OCI-LY3 (cell line): Measurements from ENCODE around the gene SORCS3.

Experiments
- H2AFZ ChIP-seq: fragments of 200-600, 300-600 bp; shearing (Covaris generic); 2 replicates; pipeline ENCODE4 v1.6.0; 2014; ENCODE audit warnings: antibody characterized with exemption, low read depth, low read length
- H3K27ac ChIP-seq: fragments of 200-600, 300-600 bp; sonication (generic); 2 replicates; pipeline ENCODE4 v1.5.1; 2014; ENCODE audit warnings: mild to moderate bottlenecking, low read length, moderate library complexity, mixed read lengths
- H3K27me3 ChIP-seq: fragments of 200-600, 300-600 bp; sonication (generic); 2 replicates; pipeline ENCODE4 v1.6.1; 2014; ENCODE audit warnings: low read depth, low read length, mixed read lengths
- H3K36me3 ChIP-seq: fragments of 200-600, 300-600 bp; sonication (generic); replicated peaks from 2 replicates; pipeline ENCODE3; 2014; ENCODE audit warnings: low read depth, low read length, mixed read lengths
- H3K4me1 ChIP-seq: fragments of 300-600, 200-600 bp; sonication (generic); 2 replicates; pipeline ENCODE4 v1.6.1; 2014; ENCODE audit warnings: low read length, mixed read lengths
- H3K4me2 ChIP-seq: fragments of 200-600, 300-600 bp; sonication (generic); 2 replicates; pipeline ENCODE4 v1.6.1; 2014; ENCODE audit warnings: low read length, mixed read lengths
- H3K4me3 ChIP-seq: fragments of 300-600, 200-600 bp; sonication (generic); 2 replicates; pipeline ENCODE4 v1.5.1; 2014; ENCODE audit warnings: antibody characterized with exemption, mild to moderate bottlenecking, low read length, moderate library complexity
- H3K79me2 ChIP-seq: fragments of 300-600, 200-600 bp; shearing (Covaris generic); 2 replicates; pipeline ENCODE4 v1.6.1; 2014; ENCODE audit warnings: mild to moderate bottlenecking, low read length, mixed read lengths
- H3K9ac ChIP-seq: fragments of 300-600, 200-600 bp; shearing (Covaris generic); 2 replicates; pipeline ENCODE4 v1.6.0; 2014; ENCODE audit warnings: mild to moderate bottlenecking, low read length, moderate library complexity
- H3K9me3 ChIP-seq: fragments of 200-600, 300-600 bp; shearing (Covaris generic); 2 replicates; pipeline ENCODE4 v1.6.1; 2014; ENCODE audit warnings: low read length, mixed read lengths; ENCODE audit not compliant: insufficient read depth
- H4K20me1 ChIP-seq: fragments of 200-600, 300-600 bp; sonication (generic); 2 replicates; pipeline ENCODE4 v1.6.1; 2016; ENCODE audit warnings: low read length, mixed read lengths; ENCODE audit not compliant: insufficient read depth
- EZH2phosphoT487 ChIP-seq: fragments of 200-600 bp; shearing (Covaris generic); IDR thresholded peaks from 2 replicates; pipeline ENCODE4 v1.6.1; 2018; ENCODE audit warnings: antibody characterized with exemption, mixed run types, low read depth
- TF ChIP-seq, protein P1 (sequence below): fragments of 200-600, 300-600 bp; sonication (generic); IDR thresholded peaks from 2 replicates; pipeline ENCODE4 v1.5.1; 2014; ENCODE audit warnings: antibody characterized with exemption, low read length, low read depth

The SORCS3 gene

DNA sequence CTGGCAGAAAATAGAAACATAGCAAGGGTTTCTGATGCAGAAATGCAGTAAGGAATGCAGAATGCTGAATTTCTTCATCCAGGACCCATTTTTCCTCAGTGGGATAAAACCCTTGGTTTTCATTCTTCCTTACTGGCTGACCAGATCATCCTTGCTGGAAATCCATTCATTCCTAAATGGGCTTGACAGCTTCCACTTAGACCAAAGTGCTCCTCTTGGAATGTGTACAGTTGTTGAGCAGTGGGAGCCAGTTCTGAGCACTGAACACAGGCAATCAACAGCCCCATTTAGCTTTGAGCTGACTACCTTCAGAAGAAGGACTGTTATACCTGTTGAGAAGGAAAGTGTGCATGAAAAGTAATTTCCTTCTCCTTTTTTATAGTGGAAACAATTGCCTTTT lies 232.1 kb downstream of the SORCS3 start:
- Histone ChIP-seq H3K27ac (no peak overlapping the region), H3K27me3 (no peaks in the 10 kb centered on the region), H4K20me1 (no peaks in the 10 kb centered on the region), H3K4me2 (no peak overlapping the region), H3K9ac (no peak overlapping the region), H3K4me1 (no peaks in the 10 kb centered on the region), H3K4me3 (no peak overlapping the region), H3K36me3 (no peaks in the 10 kb centered on the region), H3K79me2 (no peaks in the 10 kb centered on the region), H2AFZ (no peak overlapping the region), H3K9me3 (no peaks in the 10 kb centered on the region)
- TF ChIP-seq, protein P1, sequence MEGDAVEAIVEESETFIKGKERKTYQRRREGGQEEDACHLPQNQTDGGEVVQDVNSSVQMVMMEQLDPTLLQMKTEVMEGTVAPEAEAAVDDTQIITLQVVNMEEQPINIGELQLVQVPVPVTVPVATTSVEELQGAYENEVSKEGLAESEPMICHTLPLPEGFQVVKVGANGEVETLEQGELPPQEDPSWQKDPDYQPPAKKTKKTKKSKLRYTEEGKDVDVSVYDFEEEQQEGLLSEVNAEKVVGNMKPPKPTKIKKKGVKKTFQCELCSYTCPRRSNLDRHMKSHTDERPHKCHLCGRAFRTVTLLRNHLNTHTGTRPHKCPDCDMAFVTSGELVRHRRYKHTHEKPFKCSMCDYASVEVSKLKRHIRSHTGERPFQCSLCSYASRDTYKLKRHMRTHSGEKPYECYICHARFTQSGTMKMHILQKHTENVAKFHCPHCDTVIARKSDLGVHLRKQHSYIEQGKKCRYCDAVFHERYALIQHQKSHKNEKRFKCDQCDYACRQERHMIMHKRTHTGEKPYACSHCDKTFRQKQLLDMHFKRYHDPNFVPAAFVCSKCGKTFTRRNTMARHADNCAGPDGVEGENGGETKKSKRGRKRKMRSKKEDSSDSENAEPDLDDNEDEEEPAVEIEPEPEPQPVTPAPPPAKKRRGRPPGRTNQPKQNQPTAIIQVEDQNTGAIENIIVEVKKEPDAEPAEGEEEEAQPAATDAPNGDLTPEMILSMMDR: no peak
- no peak for TF ChIP-seq EZH2phosphoT487

DNA sequence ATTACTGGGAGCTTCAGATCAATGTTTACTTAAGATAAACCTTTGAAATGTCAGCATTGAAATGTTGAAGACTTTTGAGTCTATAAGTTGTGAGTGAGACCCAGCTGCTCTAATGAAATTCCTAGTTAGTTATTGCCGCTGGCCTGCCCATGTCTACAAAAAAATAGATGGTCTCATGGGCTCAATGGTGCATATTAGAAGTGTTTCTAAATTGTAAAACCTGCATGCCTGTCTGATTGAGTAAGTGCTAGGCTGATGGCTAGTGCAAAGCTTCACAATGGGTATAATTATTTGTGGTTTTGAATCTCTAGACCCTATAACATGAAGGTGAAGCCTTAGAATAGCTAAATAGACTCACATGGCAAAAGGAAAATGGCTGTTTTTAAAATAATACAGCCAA lies 234.5 kb downstream of the SORCS3 start:
- Histone ChIP-seq H3K36me3 (no peaks in the 10 kb centered on the region), H3K9ac (no peak overlapping the region), H4K20me1 (no peaks in the 10 kb centered on the region), H3K27me3 (no peaks in the 10 kb centered on the region), H3K4me2 (no peak overlapping the region), H3K79me2 (no peaks in the 10 kb centered on the region), H3K4me1 (no peaks in the 10 kb centered on the region), H3K4me3 (no peak overlapping the region), H3K9me3 (no peaks in the 10 kb centered on the region), H2AFZ (no peak overlapping the region), H3K27ac (no peak overlapping the region)
- no peak for TF ChIP-seq EZH2phosphoT487
- TF ChIP-seq, protein P1: no peak

DNA sequence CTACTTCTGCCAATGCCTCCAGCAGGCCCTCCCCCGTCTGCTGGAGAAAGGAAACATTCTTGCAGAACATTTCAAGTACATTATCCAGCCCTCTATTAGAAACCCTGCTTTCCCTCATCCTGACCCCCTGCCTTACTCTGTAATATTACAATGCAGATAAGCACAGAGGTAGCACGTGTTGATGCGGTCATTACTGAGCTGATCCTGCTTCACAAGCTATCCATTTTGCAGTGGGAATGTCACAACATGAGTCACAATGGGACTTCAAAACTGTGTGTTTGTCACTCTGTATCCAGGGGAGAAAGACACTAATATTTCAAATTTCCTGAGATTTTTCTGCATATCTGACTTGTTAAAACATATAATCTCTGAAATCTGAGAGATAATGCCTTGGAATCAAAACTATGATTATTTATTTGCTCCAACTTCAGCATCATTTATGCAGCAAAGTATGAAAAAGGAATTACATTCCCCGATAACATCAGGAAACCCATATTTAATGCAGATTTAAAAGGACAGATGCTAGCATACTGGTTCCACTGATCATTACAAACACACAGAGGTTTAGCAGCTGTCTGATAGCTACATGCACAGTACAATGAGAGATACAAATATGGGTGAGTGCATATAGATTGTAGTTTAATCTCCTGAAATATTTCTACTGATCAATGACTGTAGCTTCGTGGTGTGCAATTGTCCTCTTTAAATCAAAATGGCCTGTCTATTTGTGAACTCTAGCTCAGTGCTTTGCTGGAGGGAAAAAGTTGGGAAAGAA lies 239.7 kb downstream of the SORCS3 start:
- no peak overlapping the region for H2AFZ ChIP-seq
- no peaks in the 10 kb centered on the region for H3K9me3 ChIP-seq
- H3K27me3 ChIP-seq: no peaks in the 10 kb centered on the region
- H3K4me1 ChIP-seq: no peaks in the 10 kb centered on the region
- no peaks in the 10 kb centered on the region for H4K20me1 ChIP-seq
- H3K4me3 ChIP-seq: no peak overlapping the region
- H3K9ac ChIP-seq: no peak overlapping the region
- no peaks in the 10 kb centered on the region for H3K79me2 ChIP-seq
- H3K27ac ChIP-seq: no peak overlapping the region
- no peak overlapping the region for H3K4me2 ChIP-seq
- no peak for TF ChIP-seq EZH2phosphoT487
- TF ChIP-seq, protein P1: no peak
- H3K36me3 ChIP-seq: no peaks in the 10 kb centered on the region

DNA sequence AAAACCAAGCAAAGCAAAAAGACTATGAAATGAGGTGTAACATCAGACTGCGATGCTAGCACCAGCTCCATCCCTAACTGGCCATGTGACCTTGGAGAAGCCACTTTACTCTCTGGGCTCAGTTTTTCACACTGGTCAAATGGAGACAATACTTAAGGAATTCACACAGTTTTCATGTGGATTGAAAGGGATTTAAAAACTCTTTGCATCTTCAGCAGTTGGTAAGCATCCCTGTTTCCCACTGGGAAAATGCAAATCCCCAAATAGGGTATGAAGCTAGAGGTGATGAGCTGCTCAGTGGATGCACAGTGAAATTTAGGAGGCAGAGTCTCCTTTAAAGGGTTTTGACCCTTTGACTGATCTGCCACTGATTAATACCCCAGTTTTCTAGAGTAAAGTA lies 240.7 kb downstream of the SORCS3 start:
- H3K9ac ChIP-seq: no peak overlapping the region

More for the DNA sequence above, 240.7 kb downstream of the SORCS3 start:
- no peaks in the 10 kb centered on the region for H4K20me1 ChIP-seq
- no peaks in the 10 kb centered on the region for H3K36me3 ChIP-seq
- no peaks in the 10 kb centered on the region for H3K27me3 ChIP-seq
- no peaks in the 10 kb centered on the region for H3K79me2 ChIP-seq
- H3K4me2 ChIP-seq: no peak overlapping the region
- TF ChIP-seq EZH2phosphoT487: no peak
- TF ChIP-seq, protein P1: no peak
- no peaks in the 10 kb centered on the region for H3K4me1 ChIP-seq
- H2AFZ ChIP-seq: no peak overlapping the region
- H3K27ac ChIP-seq: no peak overlapping the region
- H3K9me3 ChIP-seq: no peaks in the 10 kb centered on the region
- H3K4me3 ChIP-seq: no peak overlapping the region
